HG03097 (cell line): Measurements from ENCODE around the gene ADNP2.

Experiments used
- ATAC-seq: cut with Tn5 transposase; IDR thresholded peaks from one replicate; pipeline ENCODE4 v1.9.1; 2021; ENCODE audit not compliant: unreplicated experiment, low FRiP score

The ADNP2 gene

DNA sequence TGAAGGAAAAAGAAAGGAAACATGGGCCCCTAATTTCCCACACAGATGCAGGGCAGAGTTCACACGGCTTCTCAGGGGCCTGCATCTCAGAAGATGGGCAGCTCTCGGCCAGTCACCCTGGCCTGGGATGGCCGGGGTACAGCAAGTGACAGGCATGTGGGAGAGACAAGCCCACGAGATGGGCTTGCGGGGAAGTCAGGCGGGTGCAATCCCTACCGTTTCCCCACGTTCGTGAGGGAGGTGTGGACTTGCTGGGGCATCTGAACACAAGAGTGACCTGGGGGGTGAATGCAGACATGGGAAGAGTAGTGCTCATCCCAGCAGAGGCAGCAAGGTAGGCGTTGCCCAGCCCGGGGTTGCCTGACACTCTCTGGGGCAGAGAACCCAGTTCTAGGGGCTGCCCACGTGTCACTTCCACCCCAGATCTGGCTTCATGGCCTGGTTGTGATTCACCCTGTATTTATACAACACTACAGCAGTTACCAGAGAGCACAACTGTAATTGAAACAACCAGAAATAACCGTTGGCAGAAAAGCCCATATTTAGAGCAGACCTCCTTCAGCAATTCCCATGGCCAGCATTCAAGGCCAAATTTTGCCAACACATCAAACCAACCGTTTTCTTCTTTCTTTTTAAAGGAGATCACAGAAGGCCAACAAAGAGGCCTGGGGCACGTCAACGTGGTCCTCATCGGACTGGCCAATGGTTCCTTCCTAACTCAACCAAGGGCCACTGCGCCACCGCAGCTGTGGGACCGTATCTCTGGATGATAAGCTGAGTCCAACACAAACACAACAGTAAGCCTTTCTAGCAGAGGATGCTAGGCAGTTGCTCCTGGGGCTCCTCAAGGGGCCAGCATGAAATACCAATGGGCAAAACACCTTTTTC is 79.8 kb downstream of the ADNP2 start:
- no peak for ATAC-seq

DNA sequence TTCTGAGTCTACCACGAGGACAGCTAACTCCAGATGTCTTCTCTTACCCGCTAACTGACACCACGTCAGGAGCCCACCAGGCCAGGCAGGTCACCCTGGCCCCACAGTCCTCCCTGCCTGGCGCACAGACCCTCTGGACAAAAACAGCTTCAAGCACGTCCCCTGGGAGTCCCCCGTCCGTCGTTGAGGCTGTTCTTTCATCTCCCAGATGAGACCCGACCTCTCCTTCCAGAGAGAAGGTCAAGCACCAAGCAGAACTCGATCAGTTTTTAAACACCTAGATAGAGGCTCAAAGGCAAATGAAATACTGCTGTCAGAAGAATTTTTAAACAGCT is 80.4 kb downstream of the ADNP2 start:
- ATAC-seq = no peak
